ENCODE data around the gene ATOH8. TPM values are rescaled to one million over a fixed set of nuclear protein-coding genes. Genes with fewer than 3 reads are reported as not detected.

ATOH8 gene
- total and polyA plus RNA-seq, 10 of the 15 experiments (the other 5 are each of a cell fraction or from before 2014, with no cell fraction given) = 0.03 to 0.60 TPM; not detected in 8

DNA sequence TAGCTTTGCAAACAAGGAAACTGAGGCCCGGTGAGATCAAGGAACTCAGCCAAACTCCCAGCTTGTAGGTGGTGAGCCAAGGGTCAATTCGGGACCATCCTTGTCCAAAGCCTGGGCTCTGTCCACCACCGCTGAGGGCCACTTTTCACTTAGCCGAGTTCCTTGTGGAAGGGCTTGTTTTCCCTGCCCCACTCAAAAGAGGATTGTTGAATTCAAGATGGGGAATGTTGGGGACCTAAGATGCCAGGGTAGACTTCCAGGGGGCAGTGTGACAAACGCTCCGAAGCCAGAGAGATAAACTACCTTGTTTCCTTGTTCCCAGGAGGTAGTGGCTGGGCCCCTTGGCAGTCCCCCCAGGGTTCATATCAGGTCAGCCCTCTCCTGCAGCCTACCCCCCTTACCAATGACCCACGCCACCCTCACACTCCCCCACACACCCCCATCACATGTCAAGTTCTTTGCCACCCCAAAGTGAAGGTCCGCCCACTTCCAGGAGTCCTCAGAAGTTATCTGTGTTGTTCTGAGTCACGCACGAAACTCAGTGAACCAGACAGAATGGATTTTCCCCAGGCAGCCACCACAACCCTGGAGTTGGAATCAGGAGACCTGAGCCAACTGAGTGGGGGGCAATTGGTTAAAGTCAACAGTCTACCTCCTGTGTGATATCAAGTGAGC, 10.3 kb upstream of the ATOH8 start (continued):
- TF ChIP-seq, protein P1, sequence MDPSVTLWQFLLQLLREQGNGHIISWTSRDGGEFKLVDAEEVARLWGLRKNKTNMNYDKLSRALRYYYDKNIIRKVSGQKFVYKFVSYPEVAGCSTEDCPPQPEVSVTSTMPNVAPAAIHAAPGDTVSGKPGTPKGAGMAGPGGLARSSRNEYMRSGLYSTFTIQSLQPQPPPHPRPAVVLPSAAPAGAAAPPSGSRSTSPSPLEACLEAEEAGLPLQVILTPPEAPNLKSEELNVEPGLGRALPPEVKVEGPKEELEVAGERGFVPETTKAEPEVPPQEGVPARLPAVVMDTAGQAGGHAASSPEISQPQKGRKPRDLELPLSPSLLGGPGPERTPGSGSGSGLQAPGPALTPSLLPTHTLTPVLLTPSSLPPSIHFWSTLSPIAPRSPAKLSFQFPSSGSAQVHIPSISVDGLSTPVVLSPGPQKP (IDR thresholded peaks at IDR 0.05; ENCODE audit: low read depth, low read length) = no peak
- peak; percentile 22; the same call in 1 of the 2 replicates for TF ChIP-seq MTA2 (IDR thresholded peaks at IDR 0.05; ENCODE audit: low read depth)
- no peak for TF ChIP-seq ZNF24 (IDR thresholded peaks at IDR 0.05)

DNA sequence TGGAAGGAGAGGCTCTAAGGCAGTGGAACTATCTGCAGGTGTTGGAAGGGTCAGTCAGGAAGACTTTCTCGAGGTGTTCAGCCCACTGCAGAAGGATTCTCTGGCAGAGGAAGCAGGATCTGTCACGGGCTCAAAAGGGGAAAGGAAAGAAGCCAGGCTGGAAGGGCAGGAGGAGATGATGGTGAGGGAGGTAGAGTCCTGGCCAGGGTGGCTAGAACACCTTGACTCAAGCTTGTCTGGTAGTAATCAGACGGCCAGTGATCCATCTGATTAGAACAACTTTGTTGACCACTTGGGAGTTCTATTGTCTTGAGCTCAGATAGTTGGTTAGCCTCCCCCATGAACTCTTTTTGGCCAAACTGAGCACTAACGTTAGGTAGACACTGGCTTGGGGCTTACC, 9.7 kb upstream of the ATOH8 start:
- in situ Hi-C loops (cut with MboI) (no loop called here), intact Hi-C loops (cut with micrococcal nuclease; ENCODE audit: unreplicated experiment) (no loop called here)
- no peaks in the 10 kb centered on the region for H3K79me2 ChIP-seq (ENCODE audit: control insufficient read depth, insufficient read depth, low read length)
- peaks cover 16% of the 10 kb centered on the region for H3K4me1 ChIP-seq (ENCODE audit: control insufficient read depth, insufficient read depth, low read length)
- ChIA-PET SMC1A (ENCODE audit: uncharacterized antibody, unreplicated experiment) (interaction anchor here (1.2 to 4.2 kb wide), 5 partner anchors 15 to 362 kb away, joined by 3 to 30 read pairs (median 5); partner anchors contain the start of genes POLR1A and PTCD3), CTCF (interaction anchor here (0.8 to 8.2 kb wide), 7 partner anchors 12 to 83 kb away, joined by 3 to 82 read pairs (median 9); no protein-coding TSS in a partner anchor), POLR2A (no interaction called here), RAD21 (ENCODE audit: unreplicated experiment) (interaction anchor here (1.1 to 2.3 kb wide), 2 partner anchors 70 to 110 kb away, joined by 3 to 6 read pairs; no protein-coding TSS in a partner anchor)
- TF ChIP-seq IKZF1 (conservative IDR thresholded peaks at IDR 0.05) (0 out of 2 replicates have a peak, but pooled peaks have one; percentile 7), ZNF687 (IDR thresholded peaks at IDR 0.05) (no peak)
- 10% methylated on average over 4 of the region's 4 CpGs for WGBS (ENCODE audit: insufficient coverage, insufficient replicate concordance, low lambda C conversion rate, missing lambda C conversion rate)
- no peaks in the 10 kb centered on the region for H3K36me3 ChIP-seq (ENCODE audit: control insufficient read depth in 2 of 2, insufficient read depth in 2 of 2, low read length in 1 of 2)
- H3K4me3 ChIP-seq = no peak overlapping the region
- H3K4me2 ChIP-seq (ENCODE audit: control insufficient read depth, insufficient read depth) = no peak overlapping the region
- no peak overlapping the region for H2AFZ ChIP-seq (ENCODE audit: control insufficient read depth, low read depth, low read length)
- H4K20me1 ChIP-seq (ENCODE audit: control insufficient read depth, insufficient read depth) = no peaks in the 10 kb centered on the region
- DNase-seq (ENCODE audit: low read depth, low spot score) (no peak), ATAC-seq (no peak), FAIRE-seq (no peak)
- peaks cover 0 to 18% of the 10 kb centered on the region in 2 experiments; a peak in 3 of 4 replicates for H3K27me3 ChIP-seq (replicated peaks in 1 of 2; ENCODE audit: control insufficient read depth in 2 of 2, insufficient read depth in 2 of 2, low read length in 1 of 2)
- no peak overlapping the region for H3K27ac ChIP-seq (ENCODE audit: control insufficient read depth, insufficient read depth)
- no TSS peak for BruUV-seq (replicated peaks)
- no peak overlapping the region for H3K9ac ChIP-seq (ENCODE audit: control insufficient read depth, insufficient read depth, low read length)
- peaks cover 12% of the 10 kb centered on the region; the same call in 2 of the 3 replicates for H3K9me3 ChIP-seq (replicated peaks; ENCODE audit: control insufficient read depth, insufficient read depth, low read length)
